Measurements from ENCODE around the gene SLC7A14. TPM values are rescaled to one million over a fixed set of nuclear protein-coding genes. Genes with fewer than 3 reads are reported as not detected.

The SLC7A14 gene
- total RNA-seq, 1 donor from 2014 or later, result 0.23 TPM

- Histone ChIP-seq H3K79me2 (ENCODE audit: insufficient read depth, low read length) (no peaks in the 10 kb centered on the region), H3K9ac (ENCODE audit: low read length) (no peak overlapping the region), H3K9me3 (ENCODE audit: insufficient read depth, low read depth, low read length) (no peaks in the 10 kb centered on the region), H3K4me3 (ENCODE audit: insufficient read depth, low read depth, low read length) (no peak overlapping the region), H3K27me3 (ENCODE audit: insufficient read depth, low read length) (no peaks in the 10 kb centered on the region), H3K27ac (ENCODE audit: low read depth, low read length) (no peak overlapping the region), H3K4me2 (ENCODE audit: low read length) (no peak overlapping the region), H3K36me3 (ENCODE audit: insufficient read depth, low read length) (no peaks in the 10 kb centered on the region), H4K20me1 (ENCODE audit: insufficient read depth, low read length) (no peaks in the 10 kb centered on the region), H2AFZ (ENCODE audit: low read depth, low read length) (no peak overlapping the region), H3K4me1 (ENCODE audit: insufficient read depth, low read length) (no peaks in the 10 kb centered on the region)
- no peak overlapping the region for H3K4me3 Mint-ChIP-seq (ENCODE audit: unreplicated experiment)
- no peak overlapping the region for H3K27ac Mint-ChIP-seq (ENCODE audit: unreplicated experiment)
- FAIRE-seq (no peak), DNase-seq (ENCODE audit: low read depth) (no peak)
- no peaks in the 10 kb centered on the region for H3K4me1 Mint-ChIP-seq (ENCODE audit: low read depth, unreplicated experiment)
- H3K36me3 Mint-ChIP-seq (ENCODE audit: low read depth, unreplicated experiment), result no peaks in the 10 kb centered on the region
- no peaks in the 10 kb centered on the region for H3K9me3 Mint-ChIP-seq (ENCODE audit: unreplicated experiment)
- TF ChIP-seq EZH2 (IDR thresholded peaks at IDR 0.05; ENCODE audit: insufficient read depth, low read length), result no peak
- no peak for TF ChIP-seq CTCF (IDR thresholded peaks at IDR 0.05; ENCODE audit: insufficient read depth, low read depth, low read length)
- H3K27me3 Mint-ChIP-seq (ENCODE audit: low read depth, unreplicated experiment), result peaks cover 15% of the 10 kb centered on the region
These were observed 135.8 kb downstream of the SLC7A14 start for GRCh38 chr3:170450039-170450438.

- Histone ChIP-seq H3K36me3 (ENCODE audit: insufficient read depth, low read length) (no peaks in the 10 kb centered on the region), H4K20me1 (ENCODE audit: insufficient read depth, low read length) (no peaks in the 10 kb centered on the region), H3K27me3 (ENCODE audit: insufficient read depth, low read length) (no peaks in the 10 kb centered on the region), H2AFZ (ENCODE audit: low read depth, low read length) (no peak overlapping the region), H3K9ac (ENCODE audit: low read length) (no peak overlapping the region), H3K79me2 (ENCODE audit: insufficient read depth, low read length) (no peaks in the 10 kb centered on the region), H3K4me1 (ENCODE audit: insufficient read depth, low read length) (no peaks in the 10 kb centered on the region), H3K27ac (ENCODE audit: low read depth, low read length) (no peak overlapping the region), H3K9me3 (ENCODE audit: insufficient read depth, low read depth, low read length) (no peaks in the 10 kb centered on the region), H3K4me2 (ENCODE audit: low read length) (no peak overlapping the region), H3K4me3 (ENCODE audit: insufficient read depth, low read depth, low read length) (no peak overlapping the region)
- Mint-ChIP-seq H3K27me3 (ENCODE audit: low read depth, unreplicated experiment) (peaks cover 17% of the 10 kb centered on the region), H3K4me3 (ENCODE audit: unreplicated experiment) (no peak overlapping the region), H3K27ac (ENCODE audit: unreplicated experiment) (no peak overlapping the region), H3K36me3 (ENCODE audit: low read depth, unreplicated experiment) (peaks cover 2% of the 10 kb centered on the region), H3K4me1 (ENCODE audit: low read depth, unreplicated experiment) (no peaks in the 10 kb centered on the region), H3K9me3 (ENCODE audit: unreplicated experiment) (no peaks in the 10 kb centered on the region)
- DNase-seq (ENCODE audit: low read depth) (no peak), FAIRE-seq (no peak)
- no peak for TF ChIP-seq CTCF (IDR thresholded peaks at IDR 0.05; ENCODE audit: insufficient read depth, low read depth, low read length)
- TF ChIP-seq EZH2 (IDR thresholded peaks at IDR 0.05; ENCODE audit: insufficient read depth, low read length), result no peak
These were observed 137.3 kb downstream of the SLC7A14 start for GRCh38 chr3:170448584-170448983.

GRCh38 chr3:170443457-170443856 lies 142.4 kb downstream of the SLC7A14 start:
- TF ChIP-seq EZH2 (IDR thresholded peaks at IDR 0.05; ENCODE audit: insufficient read depth, low read length), result no peak
- TF ChIP-seq CTCF (IDR thresholded peaks at IDR 0.05; ENCODE audit: insufficient read depth, low read depth, low read length), result no peak
- Histone ChIP-seq H3K27me3 (ENCODE audit: insufficient read depth, low read length) (no peaks in the 10 kb centered on the region), H3K9me3 (ENCODE audit: insufficient read depth, low read depth, low read length) (no peaks in the 10 kb centered on the region), H3K4me1 (ENCODE audit: insufficient read depth, low read length) (no peaks in the 10 kb centered on the region), H3K36me3 (ENCODE audit: insufficient read depth, low read length) (no peaks in the 10 kb centered on the region), H3K79me2 (ENCODE audit: insufficient read depth, low read length) (no peaks in the 10 kb centered on the region), H4K20me1 (ENCODE audit: insufficient read depth, low read length) (no peaks in the 10 kb centered on the region), H2AFZ (ENCODE audit: low read depth, low read length) (no peak overlapping the region), H3K27ac (ENCODE audit: low read depth, low read length) (no peak overlapping the region), H3K4me3 (ENCODE audit: insufficient read depth, low read depth, low read length) (no peak overlapping the region), H3K4me2 (ENCODE audit: low read length) (no peak overlapping the region), H3K9ac (ENCODE audit: low read length) (no peak overlapping the region)
- DNase-seq (ENCODE audit: low read depth) (no peak), FAIRE-seq (no peak)
- Mint-ChIP-seq H3K9me3 (ENCODE audit: unreplicated experiment) (no peaks in the 10 kb centered on the region), H3K27ac (ENCODE audit: unreplicated experiment) (no peak overlapping the region), H3K4me1 (ENCODE audit: low read depth, unreplicated experiment) (no peaks in the 10 kb centered on the region), H3K4me3 (ENCODE audit: unreplicated experiment) (no peak overlapping the region), H3K27me3 (ENCODE audit: low read depth, unreplicated experiment) (peaks cover 31% of the 10 kb centered on the region), H3K36me3 (ENCODE audit: low read depth, unreplicated experiment) (peaks cover 2% of the 10 kb centered on the region)
